Ascending aorta (tissue), 2 donors: Measurements from ENCODE around the gene CEP135. TPM values are rescaled to one million over a fixed set of nuclear protein-coding genes. Genes with fewer than 3 reads are reported as not detected.

Source experiments
- DNase-seq, 2 donors: peaks; one replicate each; pipeline ENCODE4 v3.0.0-alpha.2; 2019; ENCODE audit warnings: low spot score in 2 of 2
- H3K27ac ChIP-seq, 2 donors: fragments of 200-600 bp; sonication (generic); one replicate each; pipeline ENCODE4 v1.5.1; 2016 to 2017; ENCODE audit warnings: mild to moderate bottlenecking in 1 of 2
- H3K27me3 ChIP-seq: fragments of 200-600 bp; sonication (generic); one replicate; pipeline ENCODE4 v1.5.1; 2017
- H3K36me3 ChIP-seq, 2 donors: fragments of 200-600 bp; sonication (generic); one replicate each; pipeline ENCODE4 v1.5.1; 2016
- H3K4me1 ChIP-seq, 2 donors: fragments of 200-600 bp; sonication (generic); one replicate each; pipeline ENCODE4 v1.5.1; 2016 to 2017; ENCODE audit warnings: mild to moderate bottlenecking in 1 of 2
- H3K4me3 ChIP-seq, 2 donors: fragments of 200-600 bp; sonication (generic); one replicate each; pipeline ENCODE4 v1.5.1; 2016 to 2017; ENCODE audit warnings: mild to moderate bottlenecking in 1 of 2
- H3K9me3 ChIP-seq, 2 donors: fragments of 200-600 bp; sonication (generic); one replicate each; pipeline ENCODE4 v1.5.1; 2016
- CTCF ChIP-seq, 3 experiments: fragments of 200-600 bp in 2 of 3; fragments of 450-650 bp in 1 of 3; sonication (generic) in 2 of 3; IDR thresholded peaks; one replicate each; pipeline ENCODE4 v1.5.1; 2016 to 2019; ENCODE audit warnings: antibody characterized with exemption in 3 of 3, mild to moderate bottlenecking in 1 of 3, moderate library complexity in 1 of 3
- intact Hi-C: fragments of 100-400 bp; cut with DNase I; formaldehyde crosslinking; loops from one replicate; pipeline ENCODE4 v1.15.1; 2023
- total RNA-seq: library from RNA; depleted of rRNA; stranded (reverse); fragments of >200 nt; gene quantifications from one replicate; pipeline ENCODE4 v1.1.0, GENCODE V29; 2016

CEP135 gene
- total RNA-seq, 1 donor from 2014 or later = 0.53 TPM

- no peaks in the 10 kb centered on the region for H3K36me3 ChIP-seq
- DNase-seq = no peak
- intact Hi-C loops = no loop called here
- H3K4me3 ChIP-seq = no peak overlapping the region
- no peak for TF ChIP-seq CTCF (IDR thresholded peaks at IDR 0.05)
- H3K27ac ChIP-seq = no peak overlapping the region
- H3K27me3 ChIP-seq = no peaks in the 10 kb centered on the region
- H3K9me3 ChIP-seq = no peaks in the 10 kb centered on the region
- no peaks in the 10 kb centered on the region for H3K4me1 ChIP-seq
Measured at GRCh38 chr4:55925241-55925640, 23.5 kb upstream of the CEP135 start.

GRCh38 chr4:55926610-55927009 lies 22.1 kb upstream of the CEP135 start:
- DNase-seq = no peak
- H3K4me1 ChIP-seq = no peaks in the 10 kb centered on the region
- H3K36me3 ChIP-seq = no peaks in the 10 kb centered on the region
- H3K27me3 ChIP-seq = no peaks in the 10 kb centered on the region
- H3K27ac ChIP-seq = no peak overlapping the region
- intact Hi-C loops = no loop called here
- no peak for TF ChIP-seq CTCF (IDR thresholded peaks at IDR 0.05)
- H3K9me3 ChIP-seq = no peaks in the 10 kb centered on the region
- H3K4me3 ChIP-seq = no peak overlapping the region

- Histone ChIP-seq H3K9me3 (no peaks in the 10 kb centered on the region), H3K36me3 (no peaks in the 10 kb centered on the region), H3K4me1 (no peaks in the 10 kb centered on the region), H3K4me3 (no peak overlapping the region), H3K27ac (no peak overlapping the region), H3K27me3 (no peaks in the 10 kb centered on the region)
- intact Hi-C loops = no loop called here
- no peak for TF ChIP-seq CTCF (IDR thresholded peaks at IDR 0.05)
- DNase-seq = no peak
Measured at GRCh38 chr4:55927803-55928437, 20.8 kb upstream of the CEP135 start.

GRCh38 chr4:55928846-55929245 lies 19.9 kb upstream of the CEP135 start:
- no peaks in the 10 kb centered on the region for H3K4me1 ChIP-seq
- no peaks in the 10 kb centered on the region for H3K36me3 ChIP-seq
- intact Hi-C loops = no loop called here
- no peak for TF ChIP-seq CTCF (IDR thresholded peaks at IDR 0.05)
- no peak overlapping the region for H3K4me3 ChIP-seq
- H3K27ac ChIP-seq = no peak overlapping the region
- H3K9me3 ChIP-seq = no peaks in the 10 kb centered on the region
- DNase-seq = no peak
- H3K27me3 ChIP-seq = no peaks in the 10 kb centered on the region

- H3K4me3 ChIP-seq = no peak overlapping the region
- no peaks in the 10 kb centered on the region for H3K9me3 ChIP-seq
- intact Hi-C loops = no loop called here
- no peaks in the 10 kb centered on the region for H3K27me3 ChIP-seq
- no peak overlapping the region for H3K27ac ChIP-seq
- no peaks in the 10 kb centered on the region for H3K36me3 ChIP-seq
- H3K4me1 ChIP-seq = no peaks in the 10 kb centered on the region
- no peak for DNase-seq
- no peak for TF ChIP-seq CTCF (IDR thresholded peaks at IDR 0.05)
Measured at GRCh38 chr4:55931043-55931442, 17.7 kb upstream of the CEP135 start.

GRCh38 chr4:55931833-55932232 lies 16.9 kb upstream of the CEP135 start:
- Histone ChIP-seq H3K4me3 (no peak overlapping the region), H3K27me3 (no peaks in the 10 kb centered on the region), H3K27ac (no peak overlapping the region), H3K9me3 (no peaks in the 10 kb centered on the region), H3K4me1 (no peaks in the 10 kb centered on the region), H3K36me3 (no peaks in the 10 kb centered on the region)
- intact Hi-C loops = no loop called here
- DNase-seq = no peak
- no peak for TF ChIP-seq CTCF (IDR thresholded peaks at IDR 0.05)
